Neuronal stem cell (in vitro differentiated cells): ENCODE data around the gene AZGP1. TPM values are rescaled to one million over a fixed set of nuclear protein-coding genes. Genes with fewer than 3 reads are reported as not detected.

ENCODE experiments used
- small RNA-seq: library from polyadenylated mRNA; stranded (forward); fragments of <200 nt; extraction: miRNeasy Mini kit (QIAGEN cat#:217004); gene quantifications from one replicate; pipeline ENCODE3, GENCODE V24; 2013; ENCODE audit not compliant: insufficient read depth

Gene AZGP1

Small RNA genes within 50 kb of the gene (small RNA-seq; reads per million reads assigned to genes)
- not detected for gene RF00019
- gene RF00561, result not detected
